ENCODE measurements around the gene DLG2.

- TF ChIP-seq, protein P1, sequence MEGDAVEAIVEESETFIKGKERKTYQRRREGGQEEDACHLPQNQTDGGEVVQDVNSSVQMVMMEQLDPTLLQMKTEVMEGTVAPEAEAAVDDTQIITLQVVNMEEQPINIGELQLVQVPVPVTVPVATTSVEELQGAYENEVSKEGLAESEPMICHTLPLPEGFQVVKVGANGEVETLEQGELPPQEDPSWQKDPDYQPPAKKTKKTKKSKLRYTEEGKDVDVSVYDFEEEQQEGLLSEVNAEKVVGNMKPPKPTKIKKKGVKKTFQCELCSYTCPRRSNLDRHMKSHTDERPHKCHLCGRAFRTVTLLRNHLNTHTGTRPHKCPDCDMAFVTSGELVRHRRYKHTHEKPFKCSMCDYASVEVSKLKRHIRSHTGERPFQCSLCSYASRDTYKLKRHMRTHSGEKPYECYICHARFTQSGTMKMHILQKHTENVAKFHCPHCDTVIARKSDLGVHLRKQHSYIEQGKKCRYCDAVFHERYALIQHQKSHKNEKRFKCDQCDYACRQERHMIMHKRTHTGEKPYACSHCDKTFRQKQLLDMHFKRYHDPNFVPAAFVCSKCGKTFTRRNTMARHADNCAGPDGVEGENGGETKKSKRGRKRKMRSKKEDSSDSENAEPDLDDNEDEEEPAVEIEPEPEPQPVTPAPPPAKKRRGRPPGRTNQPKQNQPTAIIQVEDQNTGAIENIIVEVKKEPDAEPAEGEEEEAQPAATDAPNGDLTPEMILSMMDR (IDR thresholded peaks at IDR 0.05; ENCODE audit: insufficient read depth, low read depth, low read length), result no peak
- TF ChIP-seq EZH2 (IDR thresholded peaks at IDR 0.05; ENCODE audit: insufficient read depth, low read length), result no peak
These were observed 1565.4 kb downstream of the DLG2 start for GRCh38 chr11:84061726-84062125.
